GM10248 (cell line): ENCODE results near the gene RNU5B-1.

Experiments
- CTCF ChIA-PET: fragments of 300-600 bp; sonication (Branson Sonifier 250); formaldehyde crosslinking; extraction: SDS; loops from one replicate; lab custom pipeline; 2021; ENCODE audit warnings: antibody characterized with exemption; lab: Yijun Ruan, JAX
- POLR2A ChIA-PET: fragments of 350-650 bp; sonication (Branson Sonifier 250); formaldehyde crosslinking; extraction: SDS; loops from one replicate; lab custom pipeline; 2020; ENCODE audit warnings: antibody characterized with exemption; lab: Yijun Ruan, JAX
- DNase-seq: peaks from one replicate; pipeline ENCODE4 v3.0.0; 2012; ENCODE audit errors: extremely low spot score
- CTCF ChIP-seq: IDR thresholded peaks from 2 replicates; pipeline ENCODE4 v1.5.1; 2012; ENCODE audit warnings: mild to moderate bottlenecking, low read depth; ENCODE audit errors: extremely low read depth, missing control alignments, control extremely low read depth

RNU5B-1 gene

GRCh38 chr15:65260968-65261367, 43.5 kb upstream of the RNU5B-1 start:
- no peak for TF ChIP-seq CTCF
- ChIA-PET POLR2A (no interaction called here), CTCF (interaction anchor here (0.9 kb wide), 2 partner anchors 18 to 27 kb away, joined by 3 read pairs; no protein-coding TSS in a partner anchor)
- no peak for DNase-seq

- POLR2A ChIA-PET: no interaction called here
- DNase-seq: no peak
- no peak for TF ChIP-seq CTCF
- CTCF ChIA-PET: no interaction called here
Measured at GRCh38 chr15:65263313-65263712, 41.2 kb upstream of the RNU5B-1 start.

GRCh38 chr15:65264863-65265430, 39.5 kb upstream of the RNU5B-1 start:
- DNase-seq: no peak
- ChIA-PET POLR2A (interaction anchor here (1.8 kb wide), 1 partner anchor 40 kb away, joined by 7 read pairs; the partner anchor contains the start of gene RNU5B-1), CTCF (interaction anchor here (1.2 to 2.7 kb wide), 3 partner anchors 16 to 54 kb away, joined by 3 to 7 read pairs (median 5); partner anchors contain the start of gene CILP)
- TF ChIP-seq CTCF: no peak

GRCh38 chr15:65266469-65266868, 38.0 kb upstream of the RNU5B-1 start:
- POLR2A ChIA-PET: no interaction called here
- DNase-seq: no peak
- no peak for TF ChIP-seq CTCF
- CTCF ChIA-PET: interaction anchor here (2.7 kb wide), 1 partner anchor 17 kb away, joined by 7 read pairs; no protein-coding TSS in a partner anchor

GRCh38 chr15:65268411-65268810, 36.1 kb upstream of the RNU5B-1 start:
- ChIA-PET POLR2A (interaction anchor here (0.6 kb wide), 1 partner anchor 36 kb away, joined by 4 read pairs; the partner anchor contains the start of gene RNU5B-1), CTCF (interaction anchor here (0.7 to 4.0 kb wide), 3 partner anchors 10 to 60 kb away, joined by 3 to 15 read pairs (median 5); partner anchors contain the start of gene PARP16)
- no peak for DNase-seq
- TF ChIP-seq CTCF: no peak

GRCh38 chr15:65270811-65271545, 33.5 kb upstream of the RNU5B-1 start:
- ChIA-PET CTCF (interaction anchor here (0.7 to 4.1 kb wide), 17 partner anchors 10 to 237 kb away, joined by 3 to 26 read pairs (median 5); partner anchors contain the start of genes CILP, CLPX and PARP16), POLR2A (interaction anchor here (1.3 kb wide), 1 partner anchor 34 kb away, joined by 4 read pairs; the partner anchor contains the start of gene RNU5B-1)
- peak; percentile 57 for TF ChIP-seq CTCF
- peak; percentile 52 for DNase-seq
